Measurements from ENCODE around the gene SEPTIN2. TPM values are rescaled to one million over a fixed set of nuclear protein-coding genes. Genes with fewer than 3 reads are reported as not detected.

SEPTIN2 gene
- total and polyA plus RNA-seq, 2 experiments from 2014 or later: 227 to 393 TPM

- H3K4me1 ChIP-seq (ENCODE audit: insufficient read depth): no peaks in the 10 kb centered on the region; the same call in 1 of the 2 replicates
- H3K9me3 Mint-ChIP-seq: no peaks in the 10 kb centered on the region
- ATAC-seq (no peak), DNase-seq (ENCODE audit: low spot score) (no peak)
- TF ChIP-seq ETS1 (IDR thresholded peaks at IDR 0.05) (no peak), ZNF114 (CRISPR knock-in tag; IDR thresholded peaks at IDR 0.05) (no peak), ZNF331 (CRISPR knock-in tag; IDR thresholded peaks at IDR 0.05; ENCODE audit: low read depth) (no peak), CTCF (conservative IDR thresholded peaks at IDR 0.05; ENCODE audit: low read depth in 2 of 2) (no peak), CREB1 (CRISPR knock-in tag; IDR thresholded peaks at IDR 0.05; ENCODE audit: low read depth) (no peak), POLR2AphosphoS5 (IDR thresholded peaks at IDR 0.05; ENCODE audit: low read depth) (no peak), STAT1 (IDR thresholded peaks at IDR 0.05; ENCODE audit: unreplicated experiment) (no peak), EZH2phosphoT487 (IDR thresholded peaks at IDR 0.05; ENCODE audit: unreplicated experiment) (no peak), EZH2 (IDR thresholded peaks at IDR 0.05; ENCODE audit: low read depth, unreplicated experiment) (no peak), REST (IDR thresholded peaks at IDR 0.05; ENCODE audit: unreplicated experiment) (no peak), NANOG (IDR thresholded peaks at IDR 0.05; ENCODE audit: borderline replicate concordance) (no peak), ZNF462 (CRISPR knock-in tag; IDR thresholded peaks at IDR 0.05) (no peak), JUNB (IDR thresholded peaks at IDR 0.05; ENCODE audit: unreplicated experiment) (no peak)
- peaks cover 8% of the 10 kb centered on the region for H4K20me1 ChIP-seq (replicated peaks; ENCODE audit: insufficient read depth)
- no peak overlapping the region for H3K4me2 ChIP-seq
- H3K36me3 ChIP-seq (ENCODE audit: insufficient read depth): peaks cover 58% of the 10 kb centered on the region
- H3K27ac ChIP-seq (ENCODE audit: low read depth): no peak overlapping the region
- peaks cover 2% of the 10 kb centered on the region for H3K79me2 ChIP-seq (replicated peaks; ENCODE audit: insufficient read depth)
- H3K4me1 Mint-ChIP-seq: peaks cover 15% of the 10 kb centered on the region
- no peak overlapping the region for H3K4me3 Mint-ChIP-seq
- H2AFZ ChIP-seq: no peak overlapping the region
- H3K4me3 ChIP-seq: no peak overlapping the region
- no peaks in the 10 kb centered on the region for H3K27me3 ChIP-seq (ENCODE audit: insufficient read depth)
- H3F3A ChIP-seq (replicated peaks; ENCODE audit: low read depth): 0 out of 2 replicates have a peak, but pooled peaks cover 4% of the 10 kb centered on the region
- no peaks in the 10 kb centered on the region for H3K9me2 ChIP-seq (ENCODE audit: insufficient read depth)
- peaks cover 75% of the 10 kb centered on the region for H3K36me3 Mint-ChIP-seq (ENCODE audit: low read depth)
- peaks cover 5% of the 10 kb centered on the region for H3K27me3 Mint-ChIP-seq (ENCODE audit: insufficient read depth, low read depth, poor library complexity)
- H3K27ac Mint-ChIP-seq: no peak overlapping the region
Measured at GRCh38 chr2:241351640-241352031, 35.9 kb downstream of the SEPTIN2 start.

All from GM23338 (cell line).